ENCODE data around the gene CFAP70. TPM values are rescaled to one million over a fixed set of nuclear protein-coding genes. Genes with fewer than 3 reads are reported as not detected.

CFAP70 gene
- total and polyA plus RNA-seq, 9 donors = 0.77 to 2.6 (median 1.4) TPM

DNA sequence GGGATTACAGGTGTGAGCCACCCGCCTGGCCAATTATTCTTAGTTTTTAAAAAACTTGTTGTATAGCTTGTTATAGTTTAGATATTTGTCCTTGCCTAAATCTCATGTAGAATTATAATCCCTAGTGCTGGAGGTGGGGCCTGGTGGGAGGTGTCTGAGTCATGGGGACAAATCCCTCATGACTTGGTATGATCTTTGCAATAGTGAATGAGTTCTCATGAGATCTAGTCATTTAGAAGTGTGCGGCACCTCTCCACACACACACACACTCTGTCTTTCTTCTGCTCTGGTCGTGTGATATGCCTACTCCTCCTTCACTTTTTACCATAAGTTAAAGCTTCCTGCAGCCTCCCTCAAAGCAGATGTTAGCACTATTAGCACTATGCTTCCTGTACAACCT is 153.6 kb downstream of the CFAP70 start:
- H3K27ac ChIP-seq (ENCODE audit: low read length) = no peak overlapping the region
- H3K36me3 ChIP-seq (ENCODE audit: control insufficient read depth, insufficient read depth, low read length) = peaks cover 15% of the 10 kb centered on the region
- H3K9me3 ChIP-seq (replicated peaks; ENCODE audit: control insufficient read depth, low read depth, low read length) = peaks cover 3% of the 10 kb centered on the region
- H3K4me1 ChIP-seq (ENCODE audit: control insufficient read depth, insufficient read depth, low read length) = no peaks in the 10 kb centered on the region
- H3K4me3 ChIP-seq (ENCODE audit: low read length) = no peak overlapping the region
- DNase-seq = no peak
- WGBS (ENCODE audit: insufficient coverage) = 57% methylated on average over 1 of the region's 3 CpGs
- H3K27me3 ChIP-seq (ENCODE audit: control insufficient read depth, insufficient read depth, low read length) = no peaks in the 10 kb centered on the region

Other genes starting within 250 kb of the CFAP70 start
- 2.0 TPM for gene NUDT13, start 248.4 kb downstream of the CFAP70 start, total RNA-seq
- gene NUDT13, start 248.4 kb downstream of the CFAP70 start, polyA plus RNA-seq (ENCODE audit: insufficient read depth in 1 of 8, insufficient read length in 8 of 8, low replicate concordance in 1 of 8) = 1 to 10 TPM; 2.3 to 5.0 (median 3.0) TPM
- 22.8 TPM for gene ECD, start 190.9 kb downstream of the CFAP70 start, total RNA-seq
- gene ECD, start 190.9 kb downstream of the CFAP70 start, polyA plus RNA-seq (ENCODE audit: insufficient read depth in 1 of 8, insufficient read length in 8 of 8, low replicate concordance in 1 of 8) = 10 to 100 TPM; 20.3 to 24.2 (median 21.1) TPM
- 26.7 TPM for gene FAM149B1, start 190.7 kb downstream of the CFAP70 start, total RNA-seq
- gene FAM149B1, start 190.7 kb downstream of the CFAP70 start, polyA plus RNA-seq (ENCODE audit: insufficient read depth in 1 of 8, insufficient read length in 8 of 8, low replicate concordance in 1 of 8) = 10 to 100 TPM; 17.9 to 26.0 (median 22.0) TPM
- 25.4 TPM for gene DNAJC9, start 111.6 kb downstream of the CFAP70 start, total RNA-seq
- gene DNAJC9, start 111.6 kb downstream of the CFAP70 start, polyA plus RNA-seq (ENCODE audit: insufficient read depth in 1 of 8, insufficient read length in 8 of 8, low replicate concordance in 1 of 8) = 10 to 100 TPM; 18.9 to 27.4 (median 21.6) TPM
- gene MRPS16, start 106.2 kb downstream of the CFAP70 start, total RNA-seq = 51.2 TPM
- 10 to 100 TPM; 64.2 to 80.1 (median 69.7) TPM for gene MRPS16, start 106.2 kb downstream of the CFAP70 start, polyA plus RNA-seq (ENCODE audit: insufficient read depth in 1 of 8, insufficient read length in 8 of 8, low replicate concordance in 1 of 8)
- 53.3 TPM for gene ANXA7, start 55.2 kb upstream of the CFAP70 start, total RNA-seq
- gene ANXA7, start 55.2 kb upstream of the CFAP70 start, polyA plus RNA-seq (ENCODE audit: insufficient read depth in 1 of 8, insufficient read length in 8 of 8, low replicate concordance in 1 of 8) = 10 to 100 TPM; 50.0 to 59.5 (median 55.2) TPM
- 28.2 TPM for gene MSS51, start 74.7 kb upstream of the CFAP70 start, total RNA-seq
- gene MSS51, start 74.7 kb upstream of the CFAP70 start, polyA plus RNA-seq (ENCODE audit: insufficient read depth in 1 of 8, insufficient read length in 8 of 8, low replicate concordance in 1 of 8) = 10 to 100 TPM in 7 of 8 donors, 1 to 10 TPM in 1; 8.1 to 35.2 (median 23.7) TPM
- 72.0 TPM for gene PPP3CB, start 137.2 kb upstream of the CFAP70 start, total RNA-seq
- gene PPP3CB, start 137.2 kb upstream of the CFAP70 start, polyA plus RNA-seq (ENCODE audit: insufficient read depth in 1 of 8, insufficient read length in 8 of 8, low replicate concordance in 1 of 8) = 100 to 1,000 TPM; 119 to 163 (median 129) TPM
- gene USP54, start 232.5 kb upstream of the CFAP70 start, total RNA-seq = 14.1 TPM
- 10 to 100 TPM; 13.6 to 18.6 (median 17.0) TPM for gene USP54, start 232.5 kb upstream of the CFAP70 start, polyA plus RNA-seq (ENCODE audit: insufficient read depth in 1 of 8, insufficient read length in 8 of 8, low replicate concordance in 1 of 8)

Measured in muscle of leg (tissue), 11 donors.